ENCODE data around the gene FAM240A. TPM values are rescaled to one million over a fixed set of nuclear protein-coding genes. Genes with fewer than 3 reads are reported as not detected.
A peak's percentile ranks its signal among the peaks of the same experiment; 100 is the strongest.

Gene FAM240A
- total RNA-seq, 4 donors from 2014 or later, result not detected

DNA sequence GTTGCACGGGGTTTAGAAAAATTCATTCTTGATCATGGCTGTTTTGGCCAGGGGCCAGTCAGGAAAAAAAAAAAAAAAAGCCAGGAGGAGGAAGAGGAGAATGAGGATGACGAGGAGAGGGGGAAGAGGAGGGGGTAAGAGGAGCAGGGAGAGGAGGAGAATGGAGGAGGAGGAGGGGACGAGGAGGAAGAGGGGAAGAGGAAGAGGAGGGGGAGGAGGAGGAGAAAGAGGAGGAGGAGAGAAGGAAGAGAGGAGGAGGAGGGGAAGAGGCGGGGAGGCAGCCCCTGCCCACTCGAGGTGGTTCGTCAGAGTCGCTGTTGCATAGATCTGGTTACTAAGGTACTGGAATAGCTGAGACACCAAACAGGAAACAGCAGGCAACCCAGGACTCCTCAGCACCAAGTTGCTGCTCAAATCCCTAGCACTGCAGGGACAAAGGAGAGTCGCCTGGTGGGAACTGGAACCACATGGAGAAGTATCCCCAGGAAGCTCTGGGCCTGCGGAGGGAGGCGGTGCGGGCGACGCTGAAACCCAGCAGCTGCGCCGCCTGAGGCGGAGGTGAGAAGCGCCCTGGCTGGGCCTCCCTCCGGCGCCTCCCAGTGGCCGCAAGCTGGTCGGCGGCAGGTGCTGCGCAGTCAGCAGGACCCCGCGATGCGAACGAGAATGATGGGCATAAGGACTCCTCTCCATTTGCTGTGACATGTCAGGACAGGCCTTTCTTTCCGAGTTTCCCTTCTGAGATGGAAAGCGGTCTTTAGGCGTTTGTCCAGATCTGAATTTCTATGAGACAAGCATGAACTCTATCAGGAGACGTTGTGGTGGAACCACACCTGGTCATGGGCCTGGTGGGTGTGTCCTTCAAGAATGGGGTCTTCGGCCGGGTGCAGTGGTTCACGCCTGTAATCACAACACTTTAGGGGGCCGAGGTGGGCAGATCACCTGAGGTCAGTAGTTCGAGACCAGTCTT, 17.5 kb downstream of the FAM240A start:
- peak; percentile 84 for DNase-seq
- WGBS, 2 donors (ENCODE audit: low coverage in 1 of 2), result 14 to 25% methylated on average over 6 to 35 of the region's 36 CpGs
- Histone ChIP-seq H3K36me3 (no peaks in the 10 kb centered on the region), H3K9me3 (no peaks in the 10 kb centered on the region), H3K4me3 (peak overlapping the region in 2 of 4 donors; percentile 12 to 28), H3K27ac (peak overlapping the region; percentile 61 to 78 (median 72)), H3K27me3 (no peaks in the 10 kb centered on the region), H3K4me1 (peaks cover 7 to 50% (median 19%) of the 10 kb centered on the region in 4 donors)
- intact Hi-C loops (cut with DNase I; ENCODE audit: low total_unique reads), result loop anchor here (2.0 kb wide), 1 partner anchor 141 kb away; no protein-coding TSS in a partner anchor
- TF ChIP-seq POLR2AphosphoS5 (IDR thresholded peaks at IDR 0.05), result no peak
- TF ChIP-seq, protein P1, sequence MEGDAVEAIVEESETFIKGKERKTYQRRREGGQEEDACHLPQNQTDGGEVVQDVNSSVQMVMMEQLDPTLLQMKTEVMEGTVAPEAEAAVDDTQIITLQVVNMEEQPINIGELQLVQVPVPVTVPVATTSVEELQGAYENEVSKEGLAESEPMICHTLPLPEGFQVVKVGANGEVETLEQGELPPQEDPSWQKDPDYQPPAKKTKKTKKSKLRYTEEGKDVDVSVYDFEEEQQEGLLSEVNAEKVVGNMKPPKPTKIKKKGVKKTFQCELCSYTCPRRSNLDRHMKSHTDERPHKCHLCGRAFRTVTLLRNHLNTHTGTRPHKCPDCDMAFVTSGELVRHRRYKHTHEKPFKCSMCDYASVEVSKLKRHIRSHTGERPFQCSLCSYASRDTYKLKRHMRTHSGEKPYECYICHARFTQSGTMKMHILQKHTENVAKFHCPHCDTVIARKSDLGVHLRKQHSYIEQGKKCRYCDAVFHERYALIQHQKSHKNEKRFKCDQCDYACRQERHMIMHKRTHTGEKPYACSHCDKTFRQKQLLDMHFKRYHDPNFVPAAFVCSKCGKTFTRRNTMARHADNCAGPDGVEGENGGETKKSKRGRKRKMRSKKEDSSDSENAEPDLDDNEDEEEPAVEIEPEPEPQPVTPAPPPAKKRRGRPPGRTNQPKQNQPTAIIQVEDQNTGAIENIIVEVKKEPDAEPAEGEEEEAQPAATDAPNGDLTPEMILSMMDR (IDR thresholded peaks at IDR 0.05), result peak; percentile 96 to 99 (median 97)
- in situ Hi-C loops (cut with MboI; ENCODE audit: low pct_ligation_motif_present in 1 of 4, low pct_unique_long_range_greater_than_20kb in 1 of 4, low sequenced_read_pairs in 3 of 4), result loop anchor here (5.0 to 10.0 kb wide), 3 partner anchors 125 to 145 kb away; no protein-coding TSS in a partner anchor

DNA sequence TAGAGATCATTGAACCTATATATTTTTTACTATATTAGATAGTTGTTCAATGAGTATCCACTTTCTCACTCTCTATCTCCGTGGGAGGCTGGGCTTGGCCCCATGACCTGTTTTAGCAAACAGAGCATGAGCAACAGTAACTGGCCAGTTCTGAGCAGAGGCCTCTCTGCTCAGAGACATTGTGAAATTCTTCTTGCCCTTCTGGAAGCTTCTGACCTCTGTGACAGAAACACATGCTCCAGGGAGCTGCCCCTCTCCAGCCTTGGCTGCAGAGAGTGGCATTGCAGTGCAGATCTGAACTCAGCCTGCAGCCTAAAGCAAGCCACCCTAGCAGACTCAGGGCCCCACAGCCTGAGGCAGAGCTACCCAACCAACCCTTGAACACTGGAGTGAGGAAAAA, 20.5 kb downstream of the FAM240A start:
- in situ Hi-C loops (cut with MboI; ENCODE audit: low pct_ligation_motif_present in 1 of 4, low pct_unique_long_range_greater_than_20kb in 1 of 4, low sequenced_read_pairs in 3 of 4) (loop anchor here in 3 of 4 donors (10.0 kb wide), 2 partner anchors 128 to 148 kb away; no protein-coding TSS in a partner anchor), intact Hi-C loops (cut with DNase I; ENCODE audit: low total_unique reads) (no loop called here)
- TF ChIP-seq EP300 (IDR thresholded peaks at IDR 0.05; ENCODE audit: low read depth) (no peak), POLR2A (IDR thresholded peaks at IDR 0.05) (no peak)
- Histone ChIP-seq H3K27me3 (no peaks in the 10 kb centered on the region), H3K36me3 (no peaks in the 10 kb centered on the region), H3K9me3 (no peaks in the 10 kb centered on the region), H3K4me3 (no peak overlapping the region), H3K4me1 (peaks cover 7 to 23% (median 16%) of the 10 kb centered on the region in 4 donors), H3K27ac (no peak overlapping the region)
- no peak for DNase-seq
- WGBS, 2 donors (ENCODE audit: low coverage in 1 of 2), result 50 to 72% methylated on average over 1 of the region's 1 CpG

DNA sequence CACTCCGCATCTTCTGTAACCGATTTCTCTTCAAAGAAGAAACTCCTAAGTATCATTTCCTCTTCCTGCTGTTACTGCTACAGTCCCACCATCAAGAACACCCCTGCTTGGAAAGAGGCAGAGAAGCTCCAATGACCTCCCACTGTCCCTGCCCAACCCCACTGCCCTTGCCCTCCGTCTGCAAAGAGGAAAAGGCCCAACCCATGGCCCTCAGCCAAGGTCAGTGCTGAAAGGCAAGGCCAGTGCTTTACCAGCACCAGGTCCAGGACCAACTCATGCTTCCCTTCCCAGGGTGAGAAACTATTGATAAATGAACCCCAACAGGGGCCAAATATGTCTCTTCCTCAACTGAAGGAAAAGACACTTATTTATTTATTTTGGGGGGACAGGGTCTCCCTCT, 22.5 kb downstream of the FAM240A start:
- WGBS, 2 donors (ENCODE audit: low coverage in 1 of 2), result 54 to 72% methylated on average over 3 of the region's 3 CpGs
- in situ Hi-C loops (cut with MboI; ENCODE audit: low pct_ligation_motif_present in 1 of 4, low pct_unique_long_range_greater_than_20kb in 1 of 4, low sequenced_read_pairs in 3 of 4), result loop anchor here in 3 of 4 donors (10.0 kb wide), 2 partner anchors 130 to 150 kb away; no protein-coding TSS in a partner anchor
- Histone ChIP-seq H3K27ac (no peak overlapping the region), H3K9me3 (no peaks in the 10 kb centered on the region), H3K36me3 (no peaks in the 10 kb centered on the region), H3K4me1 (peaks cover 0 to 6% (median 2%) of the 10 kb centered on the region in 4 donors), H3K27me3 (no peaks in the 10 kb centered on the region), H3K4me3 (no peak overlapping the region)
- intact Hi-C loops (cut with DNase I; ENCODE audit: low total_unique reads), result no loop called here
- TF ChIP-seq, protein P1 (IDR thresholded peaks at IDR 0.05), result no peak
- TF ChIP-seq POLR2AphosphoS5 (IDR thresholded peaks at IDR 0.05) (no peak), EP300 (IDR thresholded peaks at IDR 0.05; ENCODE audit: low read depth) (no peak), POLR2A (IDR thresholded peaks at IDR 0.05) (no peak)
- DNase-seq, result no peak

DNA sequence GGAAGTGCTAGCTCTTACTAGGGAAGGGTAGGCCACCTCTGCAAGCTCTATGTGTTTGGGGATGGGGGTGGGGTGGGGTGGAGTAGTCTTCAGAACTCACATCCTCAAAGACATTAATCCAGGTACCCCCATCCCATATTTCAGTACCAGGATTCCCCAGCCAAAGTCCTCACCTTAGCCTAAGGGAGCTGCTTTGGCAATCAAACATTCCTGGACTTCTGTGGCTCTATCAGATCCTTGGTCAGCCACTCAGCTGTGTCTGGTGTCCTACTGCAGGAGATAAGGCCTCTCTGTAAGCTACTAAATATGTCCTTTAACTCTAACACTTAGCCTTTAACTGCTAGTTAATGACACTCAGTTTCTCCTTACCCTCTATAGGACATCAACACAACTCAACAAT, 26.9 kb downstream of the FAM240A start:
- H3K27ac ChIP-seq, result no peak overlapping the region
- H3K27me3 ChIP-seq, result no peaks in the 10 kb centered on the region
- DNase-seq, result no peak
- no peaks in the 10 kb centered on the region for H3K36me3 ChIP-seq
- intact Hi-C loops (cut with DNase I; ENCODE audit: low total_unique reads), result no loop called here
- no peaks in the 10 kb centered on the region for H3K4me1 ChIP-seq
- TF ChIP-seq EP300 (IDR thresholded peaks at IDR 0.05; ENCODE audit: low read depth) (no peak), POLR2AphosphoS5 (IDR thresholded peaks at IDR 0.05) (no peak), POLR2A (IDR thresholded peaks at IDR 0.05) (no peak)
- TF ChIP-seq, protein P1 (IDR thresholded peaks at IDR 0.05), result no peak
- no peak overlapping the region for H3K4me3 ChIP-seq
- H3K9me3 ChIP-seq, result no peaks in the 10 kb centered on the region
- in situ Hi-C loops (cut with MboI; ENCODE audit: low pct_ligation_motif_present in 1 of 4, low pct_unique_long_range_greater_than_20kb in 1 of 4, low sequenced_read_pairs in 3 of 4), result loop anchor here in 3 of 4 donors (10.0 kb wide), 2 partner anchors 134 to 154 kb away; no protein-coding TSS in a partner anchor

Data from transverse colon (tissue), 4 donors.